HAP-1 (cell line): ENCODE results near the gene CNTN4.

Experiments
- DNase-seq, 2 experiments: peaks; one replicate each; pipeline ENCODE4 v3.0.0-alpha.2; 2016 to 2020; ENCODE audit warnings: low spot score in 2 of 2
- H3K27me3 ChIP-seq: fragments of 250-450 bp; sonication (Bioruptor Pico); 2 replicates; pipeline ENCODE4 v1.5.1; 2020; ENCODE audit warnings: low read depth, mild to moderate bottlenecking, moderate library complexity
- H3K36me3 ChIP-seq: fragments of 250-450 bp; sonication (Bioruptor Pico); replicated peaks from 2 replicates; pipeline ENCODE4 v1.5.1; 2020; ENCODE audit warnings: mild to moderate bottlenecking
- H3K4me1 ChIP-seq: fragments of 250-450 bp; sonication (Bioruptor Pico); 2 replicates; pipeline ENCODE4 v1.5.1; 2020; ENCODE audit warnings: mild to moderate bottlenecking
- H3K4me3 ChIP-seq: fragments of 250-450 bp; sonication (Bioruptor Pico); 2 replicates; pipeline ENCODE4 v1.5.1; 2020; ENCODE audit warnings: mild to moderate bottlenecking, moderate library complexity
- H3K9me3 ChIP-seq: fragments of 250-450 bp; sonication (Bioruptor Pico); 2 replicates; pipeline ENCODE4 v1.5.1; 2020; ENCODE audit warnings: mild to moderate bottlenecking, moderate library complexity
- in situ Hi-C: fragments of 300-500 bp; cut with MboI; formaldehyde crosslinking; loops from 3 replicates; pipeline ENCODE4 v1.14.3; 2020; ENCODE audit warnings: low sequenced_read_pairs, inconsistent platforms, mixed read lengths

Gene CNTN4

GRCh38 chr3:2714834-2715233 lies 616.2 kb downstream of the CNTN4 start:
- Histone ChIP-seq H3K9me3 (no peaks in the 10 kb centered on the region), H3K4me1 (no peaks in the 10 kb centered on the region), H3K27me3 (no peaks in the 10 kb centered on the region), H3K4me3 (no peak overlapping the region), H3K36me3 (no peaks in the 10 kb centered on the region)
- no peak for DNase-seq
- in situ Hi-C loops, result no loop called here

DNA sequence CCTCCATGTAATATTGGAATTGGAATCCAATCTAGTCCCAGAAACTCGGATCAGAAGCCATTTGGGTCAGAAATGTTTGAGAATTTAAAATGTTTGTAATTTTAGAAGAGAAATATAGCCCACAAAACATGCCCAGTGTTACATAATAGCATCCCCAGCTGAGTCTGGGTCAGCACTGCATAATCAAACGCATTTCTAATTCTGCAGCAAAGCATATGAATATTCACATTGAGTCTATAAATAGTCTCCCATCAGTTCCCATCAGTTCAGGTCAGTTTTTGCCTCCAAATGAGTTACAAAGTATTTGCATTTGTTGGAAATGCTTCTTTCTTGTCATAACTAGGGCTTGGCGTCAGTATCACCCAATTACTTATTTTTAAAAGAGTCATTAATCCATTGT lies 628.4 kb downstream of the CNTN4 start:
- no peak for DNase-seq
- no peaks in the 10 kb centered on the region for H3K27me3 ChIP-seq
- H3K4me1 ChIP-seq, result no peaks in the 10 kb centered on the region
- no peaks in the 10 kb centered on the region for H3K36me3 ChIP-seq
- in situ Hi-C loops, result no loop called here
- no peak overlapping the region for H3K4me3 ChIP-seq
- H3K9me3 ChIP-seq, result no peaks in the 10 kb centered on the region

DNA sequence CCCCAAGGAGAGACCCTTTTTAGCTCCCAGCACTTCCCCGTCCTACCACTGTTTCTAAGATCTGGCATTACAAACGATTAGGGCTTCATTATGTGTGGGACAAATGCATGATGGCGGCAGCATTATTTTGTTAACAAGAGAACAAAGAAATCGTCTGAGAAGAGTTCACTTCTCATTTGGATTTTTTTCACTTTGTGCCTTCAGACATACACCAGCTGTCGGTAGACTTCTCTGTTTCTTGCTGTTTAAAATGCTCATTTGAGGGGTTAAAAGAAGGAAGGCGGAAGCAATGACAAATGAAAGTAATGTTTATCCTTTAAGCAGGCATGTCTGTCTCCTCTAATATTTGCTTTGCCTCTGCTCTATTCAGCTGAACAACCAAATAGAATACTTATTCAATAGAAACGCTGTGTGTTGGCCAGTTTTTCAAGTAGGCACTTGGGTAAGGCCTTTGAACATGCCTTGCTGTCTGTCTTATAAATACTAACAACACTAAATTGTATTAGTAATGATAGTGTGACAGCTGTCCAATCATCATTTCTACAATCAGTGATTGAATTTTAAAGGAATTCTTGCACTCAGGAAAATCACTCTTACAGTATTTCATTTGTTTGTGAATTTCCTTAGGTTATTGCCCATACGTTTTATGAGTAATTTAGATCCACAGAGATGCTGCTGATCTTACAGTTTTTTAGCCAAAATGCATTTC lies 629.1 kb downstream of the CNTN4 start:
- no peaks in the 10 kb centered on the region for H3K4me1 ChIP-seq
- DNase-seq, result no peak
- H3K4me3 ChIP-seq, result no peak overlapping the region
- in situ Hi-C loops, result no loop called here
- H3K9me3 ChIP-seq, result no peaks in the 10 kb centered on the region
- no peaks in the 10 kb centered on the region for H3K27me3 ChIP-seq
- H3K36me3 ChIP-seq, result no peaks in the 10 kb centered on the region

- no peak overlapping the region for H3K4me3 ChIP-seq
- no peaks in the 10 kb centered on the region for H3K36me3 ChIP-seq
- in situ Hi-C loops, result no loop called here
- no peaks in the 10 kb centered on the region for H3K4me1 ChIP-seq
- H3K9me3 ChIP-seq, result no peaks in the 10 kb centered on the region
- H3K27me3 ChIP-seq, result no peaks in the 10 kb centered on the region
- DNase-seq, result no peak
Measured at GRCh38 chr3:2731843-2732242, 633.2 kb downstream of the CNTN4 start.

- Histone ChIP-seq H3K27me3 (no peaks in the 10 kb centered on the region), H3K9me3 (no peaks in the 10 kb centered on the region), H3K36me3 (no peaks in the 10 kb centered on the region), H3K4me1 (no peaks in the 10 kb centered on the region), H3K4me3 (no peak overlapping the region)
- DNase-seq, result no peak
- in situ Hi-C loops, result no loop called here
Measured at GRCh38 chr3:2735392-2735894, 636.8 kb downstream of the CNTN4 start.

GRCh38 chr3:2741516-2741915 lies 642.9 kb downstream of the CNTN4 start:
- in situ Hi-C loops, result no loop called here
- H3K36me3 ChIP-seq, result no peaks in the 10 kb centered on the region
- no peaks in the 10 kb centered on the region for H3K4me1 ChIP-seq
- no peaks in the 10 kb centered on the region; the same call in 1 of the 2 replicates for H3K27me3 ChIP-seq
- no peak overlapping the region for H3K4me3 ChIP-seq
- no peaks in the 10 kb centered on the region for H3K9me3 ChIP-seq
- DNase-seq, result no peak

DNA sequence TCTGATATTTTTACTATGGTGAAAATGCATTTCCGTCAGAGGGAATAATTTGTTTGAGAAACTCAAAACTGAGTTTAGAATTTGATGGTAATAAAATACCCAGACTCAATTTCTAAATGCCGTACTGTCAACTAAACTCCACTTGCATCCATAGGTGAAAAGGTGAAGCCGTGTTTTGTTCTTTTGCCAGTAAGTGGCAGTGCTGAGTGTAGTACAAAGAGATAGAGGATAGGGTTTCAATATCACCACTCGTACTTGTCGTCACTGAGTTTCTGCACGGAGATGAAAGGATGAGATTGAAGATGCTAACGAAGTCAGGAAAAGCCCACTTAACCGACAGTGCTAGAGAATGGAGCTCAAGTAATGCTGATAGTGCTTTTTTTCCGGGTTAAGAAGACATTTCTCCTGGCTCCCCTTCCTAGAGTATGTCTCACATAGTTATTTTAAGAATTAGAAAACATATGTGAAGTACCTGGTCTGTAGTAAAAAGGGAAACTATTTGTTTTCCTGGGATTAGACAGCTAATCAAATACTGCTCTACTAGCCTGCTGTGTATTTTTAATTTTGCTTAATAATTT lies 666.4 kb downstream of the CNTN4 start:
- Histone ChIP-seq H3K4me3 (no peak overlapping the region), H3K4me1 (no peaks in the 10 kb centered on the region), H3K9me3 (no peaks in the 10 kb centered on the region), H3K36me3 (no peaks in the 10 kb centered on the region), H3K27me3 (no peaks in the 10 kb centered on the region)
- in situ Hi-C loops, result no loop called here
- DNase-seq, result no peak

DNA sequence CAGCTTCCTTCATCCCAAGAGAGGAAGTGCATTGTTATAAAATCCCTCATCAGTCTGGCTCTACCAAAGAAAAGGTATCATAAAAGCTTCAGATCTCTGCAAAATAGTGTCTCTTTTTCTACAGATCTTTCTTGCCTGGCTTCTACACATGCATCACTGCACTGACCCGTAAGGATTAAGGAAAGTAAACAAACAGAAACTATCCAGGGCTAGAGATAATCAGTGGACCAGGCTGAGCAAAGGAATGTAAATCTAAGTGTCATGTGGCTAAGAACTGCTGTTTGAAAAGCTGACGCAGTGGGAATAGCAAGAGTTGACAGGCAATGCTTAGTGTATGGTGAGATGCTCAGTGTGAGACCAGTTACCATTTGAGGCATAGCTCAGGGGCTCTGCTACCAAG lies 671.8 kb downstream of the CNTN4 start:
- no peaks in the 10 kb centered on the region for H3K4me1 ChIP-seq
- no peaks in the 10 kb centered on the region for H3K9me3 ChIP-seq
- in situ Hi-C loops, result no loop called here
- H3K27me3 ChIP-seq, result no peaks in the 10 kb centered on the region
- no peak overlapping the region for H3K4me3 ChIP-seq
- DNase-seq, result no peak
- no peaks in the 10 kb centered on the region for H3K36me3 ChIP-seq

DNA sequence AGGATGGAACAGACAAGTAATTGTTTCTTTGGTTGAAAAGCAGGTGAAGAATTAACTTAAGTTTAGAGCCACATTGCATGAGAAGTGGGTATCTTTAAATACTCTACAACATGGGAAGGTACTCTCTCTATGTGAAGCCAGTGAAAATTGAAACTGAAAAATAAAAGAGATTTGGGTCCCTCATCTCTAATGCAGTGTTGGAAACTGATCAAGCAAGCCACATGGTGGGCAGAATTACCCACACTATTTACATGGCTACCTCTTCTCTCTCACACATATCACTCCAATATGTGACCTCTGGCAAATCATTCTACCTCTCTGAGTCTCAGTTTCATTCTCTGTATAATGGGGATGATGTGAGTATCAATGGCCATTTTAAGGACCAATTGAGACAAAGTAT lies 672.5 kb downstream of the CNTN4 start:
- in situ Hi-C loops, result no loop called here
- DNase-seq, result no peak
- H3K4me1 ChIP-seq, result no peaks in the 10 kb centered on the region
- no peak overlapping the region for H3K4me3 ChIP-seq
- H3K27me3 ChIP-seq, result no peaks in the 10 kb centered on the region
- no peaks in the 10 kb centered on the region for H3K9me3 ChIP-seq
- H3K36me3 ChIP-seq, result no peaks in the 10 kb centered on the region

DNA sequence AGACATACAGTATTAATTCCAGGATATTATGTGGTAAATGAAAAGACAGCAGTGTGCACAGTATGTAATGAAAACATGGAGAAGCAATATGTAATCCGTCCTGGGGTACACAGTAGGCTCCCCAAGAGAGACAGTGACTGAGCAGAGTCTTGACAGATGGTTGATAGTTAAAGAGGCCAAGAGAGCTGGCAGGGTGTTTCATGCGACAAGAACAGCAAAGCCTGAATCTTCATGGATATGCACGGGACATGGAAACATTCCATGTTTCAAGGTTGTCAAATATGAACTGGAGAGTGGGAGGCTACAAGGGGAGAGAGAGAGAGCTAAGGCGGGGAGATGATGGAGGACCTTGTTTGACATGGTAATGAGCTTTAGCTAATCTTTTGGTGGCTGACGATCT lies 673.1 kb downstream of the CNTN4 start:
- Histone ChIP-seq H3K27me3 (no peaks in the 10 kb centered on the region), H3K4me1 (no peaks in the 10 kb centered on the region), H3K9me3 (no peaks in the 10 kb centered on the region), H3K4me3 (no peak overlapping the region), H3K36me3 (no peaks in the 10 kb centered on the region)
- in situ Hi-C loops, result no loop called here
- no peak for DNase-seq

DNA sequence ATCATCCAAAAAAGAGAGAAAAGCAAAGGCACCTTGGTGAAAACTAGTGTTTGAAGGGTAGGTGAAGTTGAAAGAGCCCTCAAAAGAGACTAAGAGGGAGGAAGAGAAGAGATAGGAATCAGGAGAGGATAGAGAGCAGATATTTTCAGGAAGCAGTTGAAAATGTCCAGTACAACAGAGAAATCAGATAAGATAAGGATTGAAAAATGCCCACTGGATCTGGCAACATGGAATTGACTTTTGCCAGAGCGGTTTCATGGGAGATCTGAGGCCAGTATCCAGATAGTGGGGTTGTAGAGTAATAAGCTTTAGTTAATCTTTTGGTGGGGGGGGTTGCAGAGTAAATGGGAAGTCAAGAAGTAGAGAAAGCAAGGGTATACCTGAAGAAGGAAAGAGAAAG lies 674.1 kb downstream of the CNTN4 start:
- Histone ChIP-seq H3K4me3 (no peak overlapping the region), H3K4me1 (no peaks in the 10 kb centered on the region), H3K36me3 (no peaks in the 10 kb centered on the region), H3K9me3 (no peaks in the 10 kb centered on the region), H3K27me3 (no peaks in the 10 kb centered on the region)
- in situ Hi-C loops, result no loop called here
- DNase-seq, result no peak

- DNase-seq, result no peak
- no peak overlapping the region for H3K4me3 ChIP-seq
- in situ Hi-C loops, result no loop called here
- H3K36me3 ChIP-seq, result no peaks in the 10 kb centered on the region
- no peaks in the 10 kb centered on the region for H3K9me3 ChIP-seq
- H3K27me3 ChIP-seq, result no peaks in the 10 kb centered on the region
- H3K4me1 ChIP-seq, result no peaks in the 10 kb centered on the region
Measured at GRCh38 chr3:2774481-2775249, 676.0 kb downstream of the CNTN4 start.

DNA sequence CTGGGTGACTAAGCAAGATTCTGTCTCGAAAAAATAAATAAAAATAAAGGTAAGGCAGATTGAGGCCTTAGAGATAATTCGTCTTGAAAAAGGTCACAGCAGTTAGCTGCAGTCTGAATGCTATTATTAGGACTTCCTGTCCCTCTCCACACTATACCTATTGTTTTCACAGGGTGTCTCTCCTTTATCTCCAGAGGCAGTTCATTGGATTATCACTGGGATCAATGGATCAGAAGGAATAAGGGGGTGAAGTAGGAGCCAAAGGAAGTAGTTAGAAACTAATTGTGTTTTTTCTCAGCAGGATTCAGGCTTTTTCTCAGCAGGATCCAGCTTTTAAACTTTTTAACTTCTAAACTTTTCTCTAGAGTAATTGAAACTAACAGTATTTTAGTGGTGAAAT lies 684.6 kb downstream of the CNTN4 start:
- Histone ChIP-seq H3K9me3 (no peaks in the 10 kb centered on the region), H3K36me3 (no peaks in the 10 kb centered on the region), H3K27me3 (no peaks in the 10 kb centered on the region), H3K4me3 (no peak overlapping the region), H3K4me1 (no peaks in the 10 kb centered on the region)
- in situ Hi-C loops, result no loop called here
- DNase-seq, result no peak

DNA sequence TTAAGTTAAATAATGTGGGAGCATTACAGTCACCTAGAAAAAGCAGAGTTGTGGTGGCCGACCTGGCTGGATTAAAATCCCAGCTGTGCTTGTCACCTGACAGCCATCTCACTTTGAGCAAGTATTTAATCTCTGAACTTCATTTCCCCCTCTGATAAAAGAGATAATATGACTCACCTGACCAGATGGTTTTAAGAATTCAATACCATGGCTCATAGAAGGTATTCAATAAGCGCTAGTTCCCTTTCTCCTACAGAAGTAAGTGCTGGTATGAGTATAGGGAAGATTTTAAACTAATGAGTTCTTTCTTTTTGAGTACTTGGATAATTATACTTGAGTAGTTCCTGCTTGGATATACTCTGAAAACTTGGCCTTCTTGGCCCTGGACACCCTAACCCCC lies 686.0 kb downstream of the CNTN4 start:
- Histone ChIP-seq H3K4me1 (no peaks in the 10 kb centered on the region), H3K9me3 (no peaks in the 10 kb centered on the region), H3K27me3 (no peaks in the 10 kb centered on the region), H3K36me3 (no peaks in the 10 kb centered on the region), H3K4me3 (no peak overlapping the region)
- in situ Hi-C loops, result no loop called here
- DNase-seq, result no peak
